Measurements from ENCODE around the gene DGKH.
"Not testable (repeated sequence)": the region's sequence is repeated elsewhere in the genome, so short reads cannot be mapped to it uniquely, and the experiment has no call there.

Gene DGKH

GRCh38 chr13:42221121-42221765 lies 172.8 kb downstream of the DGKH start:
- in situ Hi-C loops (cut with MboI; ENCODE audit: low sequenced_read_pairs), result no loop called here

- in situ Hi-C loops (cut with MboI; ENCODE audit: low sequenced_read_pairs), result no loop called here
Observed at GRCh38 chr13:42223681-42224080, 175.2 kb downstream of the DGKH start.

GRCh38 chr13:42225051-42225450 lies 176.6 kb downstream of the DGKH start:
- in situ Hi-C loops (cut with MboI; ENCODE audit: low sequenced_read_pairs), result no loop called here

- in situ Hi-C loops (cut with MboI; ENCODE audit: low sequenced_read_pairs), result not testable (repeated sequence)
Observed at GRCh38 chr13:42226759-42227158, 178.3 kb downstream of the DGKH start.

- in situ Hi-C loops (cut with MboI; ENCODE audit: low sequenced_read_pairs), result no loop called here
Observed at GRCh38 chr13:42228527-42228926, 180.1 kb downstream of the DGKH start.

GRCh38 chr13:42229287-42229686 lies 180.8 kb downstream of the DGKH start:
- in situ Hi-C loops (cut with MboI; ENCODE audit: low sequenced_read_pairs), result no loop called here

GRCh38 chr13:42232671-42233070 lies 184.2 kb downstream of the DGKH start:
- in situ Hi-C loops (cut with MboI; ENCODE audit: low sequenced_read_pairs), result no loop called here

GRCh38 chr13:42233726-42234125 lies 185.3 kb downstream of the DGKH start:
- in situ Hi-C loops (cut with MboI; ENCODE audit: low sequenced_read_pairs), result no loop called here

GRCh38 chr13:42239161-42239560 lies 190.7 kb downstream of the DGKH start:
- in situ Hi-C loops (cut with MboI; ENCODE audit: low sequenced_read_pairs), result no loop called here

- in situ Hi-C loops (cut with MboI; ENCODE audit: low sequenced_read_pairs), result no loop called here
Observed at GRCh38 chr13:42239644-42240043, 191.2 kb downstream of the DGKH start.

- in situ Hi-C loops (cut with MboI; ENCODE audit: low sequenced_read_pairs), result no loop called here
Observed at GRCh38 chr13:42246541-42246940, 198.1 kb downstream of the DGKH start.

GRCh38 chr13:42247883-42248282 lies 199.4 kb downstream of the DGKH start:
- in situ Hi-C loops (cut with MboI; ENCODE audit: low sequenced_read_pairs), result no loop called here

- in situ Hi-C loops (cut with MboI; ENCODE audit: low sequenced_read_pairs), result no loop called here
Observed at GRCh38 chr13:42255886-42256285, 207.4 kb downstream of the DGKH start.

- in situ Hi-C loops (cut with MboI; ENCODE audit: low sequenced_read_pairs), result no loop called here
Observed at GRCh38 chr13:42258747-42259146, 210.3 kb downstream of the DGKH start.

- in situ Hi-C loops (cut with MboI; ENCODE audit: low sequenced_read_pairs), result no loop called here
Observed at GRCh38 chr13:42259515-42259914, 211.1 kb downstream of the DGKH start.

GRCh38 chr13:42260903-42261654 lies 212.6 kb downstream of the DGKH start:
- in situ Hi-C loops (cut with MboI; ENCODE audit: low sequenced_read_pairs), result no loop called here

GRCh38 chr13:42266473-42266872 lies 218.0 kb downstream of the DGKH start:
- in situ Hi-C loops (cut with MboI; ENCODE audit: low sequenced_read_pairs), result no loop called here

GRCh38 chr13:42270160-42270856 lies 221.9 kb downstream of the DGKH start:
- in situ Hi-C loops (cut with MboI; ENCODE audit: low sequenced_read_pairs), result no loop called here

- in situ Hi-C loops (cut with MboI; ENCODE audit: low sequenced_read_pairs), result no loop called here
Observed at GRCh38 chr13:42270857-42271215, 222.4 kb downstream of the DGKH start.

- in situ Hi-C loops (cut with MboI; ENCODE audit: low sequenced_read_pairs), result no loop called here
Observed at GRCh38 chr13:42271337-42272114, 223.1 kb downstream of the DGKH start.

- in situ Hi-C loops (cut with MboI; ENCODE audit: low sequenced_read_pairs), result no loop called here
Observed at GRCh38 chr13:42272115-42272803, 223.8 kb downstream of the DGKH start, which contains the start of gene AKAP11. TSS of gene AKAP11 (plus strand) at chr13:42272152. CDS start at chr13:42286349, 14,197 bp downstream.

Measured in HL-60/S4 treated with retinoic acid at 250 ng/mL for 4 days and 3 days (cell line).